Breast epithelium (tissue), 4 donors: ENCODE data around the gene FDXR. TPM values are rescaled to one million over a fixed set of nuclear protein-coding genes. Genes with fewer than 3 reads are reported as not detected.

Source experiments
- DNase-seq, 2 donors: peaks; one replicate each; pipeline ENCODE4 v3.0.0-alpha.2; 2019; ENCODE audit warnings: low spot score in 2 of 2
- H3K27ac ChIP-seq, 2 donors: fragments of 200-600 bp; sonication (generic) in 1 of 2; one replicate each; pipeline ENCODE4 v1.5.1; 2016 to 2019; ENCODE audit warnings: mild to moderate bottlenecking in 1 of 2
- H3K27me3 ChIP-seq, 2 donors: fragments of 200-600 bp; sonication (generic) in 1 of 2; one replicate each; pipeline versions ENCODE4 v1.5.1 to v1.6.0; 2017 to 2019; ENCODE audit warnings: control low read depth in 1 of 2, mild to moderate bottlenecking in 1 of 2
- H3K36me3 ChIP-seq: fragments of 200-600 bp; one replicate; pipeline ENCODE4 v1.5.1; 2019
- H3K4me1 ChIP-seq, 2 donors: fragments of 200-600 bp; sonication (generic); one replicate each; pipeline ENCODE4 v1.5.1; 2016 to 2019; ENCODE audit warnings: control low read depth in 1 of 2
- H3K4me3 ChIP-seq, 3 donors: fragments of 200-600 bp; sonication (generic); 1 replicate in 2 of 3; 2 replicates in 1 of 3; pipeline ENCODE4 v1.5.1; 2016 to 2019; ENCODE audit warnings: mild to moderate bottlenecking in 3 of 3, moderate library complexity in 2 of 3
- H3K9me3 ChIP-seq, 2 donors: fragments of 200-600 bp; sonication (generic) in 1 of 2; one replicate each; pipeline ENCODE4 v1.5.1; 2016 to 2019; ENCODE audit warnings: control low read depth in 1 of 2
- POLR2A ChIP-seq: fragments of 450-650 bp; IDR thresholded peaks from one replicate; pipeline ENCODE4 v1.6.1; 2016; ENCODE audit warnings: antibody characterized with exemption, mild to moderate bottlenecking, moderate library complexity
- POLR2AphosphoS5 ChIP-seq, 3 donors: sonication (generic); formaldehyde crosslinking; IDR thresholded peaks; one replicate each; pipeline ENCODE4 v1.6.1; 2017; ENCODE audit warnings: antibody characterized with exemption in 3 of 3
- intact Hi-C: fragments of 100-400 bp; cut with DNase I; formaldehyde crosslinking; loops from one replicate; pipeline ENCODE4 v1.15.1; 2023; ENCODE audit warnings: low total_unique reads
- total RNA-seq, 3 donors: library from RNA; depleted of rRNA; stranded (reverse); fragments of >200 nt; gene quantifications; one replicate each; pipeline ENCODE4 v1.1.0, GENCODE V29; 2016
- TF ChIP-seq, protein P1 (sequence below), 3 donors: fragments of 450-650 bp; IDR thresholded peaks; one replicate each; pipeline ENCODE4 v1.5.1; 2016 to 2017; ENCODE audit warnings: antibody characterized with exemption in 3 of 3, mild to moderate bottlenecking in 3 of 3, moderate library complexity in 3 of 3

FDXR gene
- total RNA-seq, 3 donors from 2014 or later: 7.3 to 9.3 (median 8.8) TPM

DNA sequence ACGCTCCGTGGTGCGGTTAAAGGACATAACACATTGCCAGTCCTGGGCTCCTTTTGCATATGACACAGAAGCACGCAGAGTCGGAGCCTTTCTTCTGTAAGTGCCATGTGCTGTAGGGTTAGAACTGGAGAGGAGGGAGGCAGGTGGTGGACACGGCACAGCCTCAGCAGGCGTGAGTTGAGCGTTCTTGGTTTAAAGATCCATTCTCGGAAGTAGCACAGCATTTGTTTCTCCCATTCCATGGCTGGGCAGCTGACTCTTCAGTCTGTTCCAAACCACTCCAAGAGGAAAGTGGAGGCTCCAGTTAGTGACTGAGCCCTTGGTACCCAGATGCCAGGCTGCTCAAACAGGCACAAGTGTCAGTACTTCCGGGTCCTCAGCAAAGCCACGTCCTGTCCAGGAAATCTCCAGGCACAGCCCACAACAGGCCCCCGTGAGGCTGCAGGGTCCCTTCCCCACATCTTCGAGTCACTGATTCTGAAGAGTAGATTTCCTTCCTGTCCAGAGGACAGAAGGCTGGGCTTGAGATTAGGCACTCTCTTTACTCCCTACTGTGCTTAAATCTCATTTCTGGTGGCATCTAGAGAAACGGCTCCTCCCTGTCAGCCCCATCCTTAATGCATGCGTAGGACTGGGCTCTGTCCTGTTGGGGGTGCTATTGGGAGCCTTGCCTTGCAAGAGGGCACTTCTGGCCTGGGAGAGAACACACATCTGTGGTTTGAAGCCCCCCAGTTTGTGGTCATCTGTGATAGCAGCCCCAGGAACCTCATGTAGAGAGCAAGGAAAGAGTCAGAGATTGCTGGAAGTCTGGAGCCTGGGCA lies 57.0 kb downstream of the FDXR start:
- Histone ChIP-seq H3K4me1 (no peaks in the 10 kb centered on the region), H3K9me3 (no peaks in the 10 kb centered on the region), H3K4me3 (no peak overlapping the region), H3K36me3 (no peaks in the 10 kb centered on the region), H3K27ac (no peak overlapping the region), H3K27me3 (no peaks in the 10 kb centered on the region)
- intact Hi-C loops: no loop called here
- DNase-seq: no peak
- TF ChIP-seq, protein P1, sequence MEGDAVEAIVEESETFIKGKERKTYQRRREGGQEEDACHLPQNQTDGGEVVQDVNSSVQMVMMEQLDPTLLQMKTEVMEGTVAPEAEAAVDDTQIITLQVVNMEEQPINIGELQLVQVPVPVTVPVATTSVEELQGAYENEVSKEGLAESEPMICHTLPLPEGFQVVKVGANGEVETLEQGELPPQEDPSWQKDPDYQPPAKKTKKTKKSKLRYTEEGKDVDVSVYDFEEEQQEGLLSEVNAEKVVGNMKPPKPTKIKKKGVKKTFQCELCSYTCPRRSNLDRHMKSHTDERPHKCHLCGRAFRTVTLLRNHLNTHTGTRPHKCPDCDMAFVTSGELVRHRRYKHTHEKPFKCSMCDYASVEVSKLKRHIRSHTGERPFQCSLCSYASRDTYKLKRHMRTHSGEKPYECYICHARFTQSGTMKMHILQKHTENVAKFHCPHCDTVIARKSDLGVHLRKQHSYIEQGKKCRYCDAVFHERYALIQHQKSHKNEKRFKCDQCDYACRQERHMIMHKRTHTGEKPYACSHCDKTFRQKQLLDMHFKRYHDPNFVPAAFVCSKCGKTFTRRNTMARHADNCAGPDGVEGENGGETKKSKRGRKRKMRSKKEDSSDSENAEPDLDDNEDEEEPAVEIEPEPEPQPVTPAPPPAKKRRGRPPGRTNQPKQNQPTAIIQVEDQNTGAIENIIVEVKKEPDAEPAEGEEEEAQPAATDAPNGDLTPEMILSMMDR (IDR thresholded peaks at IDR 0.05): no peak
- TF ChIP-seq POLR2AphosphoS5 (IDR thresholded peaks at IDR 0.05): no peak
- no peak for TF ChIP-seq POLR2A

- TF ChIP-seq POLR2A (no peak), POLR2AphosphoS5 (IDR thresholded peaks at IDR 0.05) (no peak)
- TF ChIP-seq, protein P1 (IDR thresholded peaks at IDR 0.05): no peak
- no peaks in the 10 kb centered on the region for H3K9me3 ChIP-seq
- no peak overlapping the region for H3K27ac ChIP-seq
- intact Hi-C loops: no loop called here
- no peak for DNase-seq
- no peaks in the 10 kb centered on the region for H3K36me3 ChIP-seq
- no peaks in the 10 kb centered on the region for H3K27me3 ChIP-seq
- H3K4me1 ChIP-seq: no peaks in the 10 kb centered on the region
- no peak overlapping the region for H3K4me3 ChIP-seq
Observed at GRCh38 chr17:74815067-74815466, 57.7 kb downstream of the FDXR start.

- intact Hi-C loops: no loop called here
- no peaks in the 10 kb centered on the region for H3K36me3 ChIP-seq
- no peaks in the 10 kb centered on the region for H3K27me3 ChIP-seq
- no peak overlapping the region for H3K27ac ChIP-seq
- H3K9me3 ChIP-seq: no peaks in the 10 kb centered on the region
- H3K4me1 ChIP-seq: no peaks in the 10 kb centered on the region
- H3K4me3 ChIP-seq: no peak overlapping the region
- TF ChIP-seq POLR2A: no peak
- TF ChIP-seq POLR2AphosphoS5 (IDR thresholded peaks at IDR 0.05): no peak
- TF ChIP-seq, protein P1 (IDR thresholded peaks at IDR 0.05): no peak
- DNase-seq: no peak
Observed at GRCh38 chr17:74814453-74814852, 58.3 kb downstream of the FDXR start.

Other genes with a start within 250 kb of the FDXR start
- under 1 TPM; under 0.01 to 0.32 (median 0.29) TPM for gene CD300E, start 249.3 kb downstream of the FDXR start, total RNA-seq
- gene CD300LF, start 160.1 kb downstream of the FDXR start, total RNA-seq: 1 to 10 TPM in 1 of 3 donors, under 1 TPM in 2; 0.32 to 2.0 (median 0.98) TPM
- gene RAB37, start 135.7 kb downstream of the FDXR start, total RNA-seq: 1 to 10 TPM in 2 of 3 donors, under 1 TPM in 1; 0.98 to 2.1 (median 2.0) TPM
- 10 to 100 TPM; 15.8 to 82.8 (median 36.4) TPM for gene NHERF1, start 124.4 kb downstream of the FDXR start, total RNA-seq
- 10 to 100 TPM; 20.6 to 41.3 (median 40.0) TPM for gene NAT9, start 96.6 kb downstream of the FDXR start, total RNA-seq
- under 1 TPM in 1 of 3 donors, not detected in 2; 0.48 TPM for gene GRIN2C, start 13.1 kb downstream of the FDXR start, total RNA-seq
- gene FADS6, start 20.6 kb upstream of the FDXR start, total RNA-seq: under 1 TPM in 2 of 3 donors, not detected in 1; 0.33 to 0.80 TPM
- gene USH1G, start 50.3 kb upstream of the FDXR start, total RNA-seq: not detected
- under 1 TPM in 1 of 3 donors, not detected in 2; 0.33 TPM for gene OTOP2, start 51.3 kb upstream of the FDXR start, total RNA-seq
- not detected for gene OTOP3, start 62.9 kb upstream of the FDXR start, total RNA-seq
- gene HID1, start 99.8 kb upstream of the FDXR start, total RNA-seq: 10 to 100 TPM in 2 of 3 donors, 1 to 10 TPM in 1; 6.1 to 46.5 (median 37.3) TPM
- gene CDR2L, start 114.6 kb upstream of the FDXR start, total RNA-seq: 10 to 100 TPM in 1 of 3 donors, 1 to 10 TPM in 2; 8.0 to 13.1 (median 9.2) TPM
- gene MRPL58, start 139.7 kb upstream of the FDXR start, total RNA-seq: 10 to 100 TPM; 38.6 to 48.6 (median 44.6) TPM
- gene ATP5PD, start 174.0 kb upstream of the FDXR start, total RNA-seq: 100 to 1,000 TPM; 190 to 268 (median 222) TPM
- gene KCTD2, start 174.2 kb upstream of the FDXR start, total RNA-seq: 10 to 100 TPM; 23.5 to 28.4 (median 24.6) TPM
- gene SLC16A5, start 215.0 kb upstream of the FDXR start, total RNA-seq: 10 to 100 TPM in 2 of 3 donors, 1 to 10 TPM in 1; 9.0 to 19.8 (median 18.4) TPM
- 1 to 10 TPM; 3.4 to 6.7 (median 5.6) TPM for gene ARMC7, start 237.0 kb upstream of the FDXR start, total RNA-seq